Measurements from ENCODE around the gene PTCD2. TPM values are rescaled to one million over a fixed set of nuclear protein-coding genes. Genes with fewer than 3 reads are reported as not detected.
A peak's percentile ranks its signal among the peaks of the same experiment; 100 is the strongest.
"Not testable (repeated sequence)": the region's sequence is repeated elsewhere in the genome, so short reads cannot be mapped to it uniquely, and the experiment has no call there.

The PTCD2 gene
- total RNA-seq, 4 donors from 2014 or later = 1.5 to 9.5 (median 2.9) TPM

- intact Hi-C loops (cut with DNase I; ENCODE audit: low total_unique reads) = loop anchor here (5.0 kb wide), 1 partner anchor 527 kb away; no protein-coding TSS in a partner anchor
- H3K27me3 ChIP-seq = no peaks in the 10 kb centered on the region
- no peak for DNase-seq
- H3K4me1 ChIP-seq = peaks cover 0 to 21% (median 6%) of the 10 kb centered on the region in 4 donors
- WGBS, 2 donors (ENCODE audit: low coverage in 1 of 2) = 63 to 73% methylated on average over 4 to 6 of the region's 6 CpGs
- H3K27ac ChIP-seq = peak overlapping the region; percentile 96 to 98 (median 98)
- H3K36me3 ChIP-seq = peaks cover 0 to 13% (median 3%) of the 10 kb centered on the region in 4 donors
- H3K9me3 ChIP-seq = no peaks in the 10 kb centered on the region
- no peak overlapping the region for H3K4me3 ChIP-seq
- TF ChIP-seq EP300 (IDR thresholded peaks at IDR 0.05; ENCODE audit: low read depth) = no peak
- no peak for TF ChIP-seq POLR2AphosphoS5 (IDR thresholded peaks at IDR 0.05)
- no peak for TF ChIP-seq CTCF (IDR thresholded peaks at IDR 0.05)
- TF ChIP-seq POLR2A (IDR thresholded peaks at IDR 0.05) = no peak
- in situ Hi-C loops (cut with MboI; ENCODE audit: low pct_ligation_motif_present in 1 of 4, low pct_unique_long_range_greater_than_20kb in 1 of 4, low sequenced_read_pairs in 3 of 4) = loop anchor here in 3 of 4 donors (10.0 to 25.0 kb wide), 3 partner anchors 164 to 524 kb away; no protein-coding TSS in a partner anchor
Measured at GRCh38 chr5:72308853-72309191, 11.4 kb upstream of the PTCD2 start.

GRCh38 chr5:72313141-72313540, 7.0 kb upstream of the PTCD2 start:
- in situ Hi-C loops (cut with MboI; ENCODE audit: low pct_ligation_motif_present in 1 of 4, low pct_unique_long_range_greater_than_20kb in 1 of 4, low sequenced_read_pairs in 3 of 4) = loop anchor here in 2 of 4 donors (10.0 to 25.0 kb wide), 2 partner anchors 178 to 526 kb away; no protein-coding TSS in a partner anchor
- intact Hi-C loops (cut with DNase I; ENCODE audit: low total_unique reads) = no loop called here
- H3K36me3 ChIP-seq = peaks cover 0 to 17% (median 3%) of the 10 kb centered on the region in 4 donors
- no peaks in the 10 kb centered on the region for H3K27me3 ChIP-seq
- no peak overlapping the region for H3K4me3 ChIP-seq
- no peaks in the 10 kb centered on the region for H3K9me3 ChIP-seq
- 75 to 100% methylated on average over 1 of the region's 1 CpG for WGBS, 2 donors (ENCODE audit: low coverage in 1 of 2)
- H3K4me1 ChIP-seq = peaks cover 0 to 14% (median 6%) of the 10 kb centered on the region in 4 donors
- TF ChIP-seq CTCF (IDR thresholded peaks at IDR 0.05) (no peak), POLR2A (IDR thresholded peaks at IDR 0.05) (no peak), EP300 (IDR thresholded peaks at IDR 0.05; ENCODE audit: low read depth) (no peak), POLR2AphosphoS5 (IDR thresholded peaks at IDR 0.05) (no peak)
- no peak for DNase-seq
- H3K27ac ChIP-seq = no peak overlapping the region

- in situ Hi-C loops (cut with MboI; ENCODE audit: low pct_ligation_motif_present in 1 of 4, low pct_unique_long_range_greater_than_20kb in 1 of 4, low sequenced_read_pairs in 3 of 4) = loop anchor here in 2 of 4 donors (10.0 to 25.0 kb wide), 2 partner anchors 180 to 527 kb away; no protein-coding TSS in a partner anchor
- no peak for DNase-seq
- intact Hi-C loops (cut with DNase I; ENCODE audit: low total_unique reads) = no loop called here
Measured at GRCh38 chr5:72314571-72315172, 5.5 kb upstream of the PTCD2 start.

DNA sequence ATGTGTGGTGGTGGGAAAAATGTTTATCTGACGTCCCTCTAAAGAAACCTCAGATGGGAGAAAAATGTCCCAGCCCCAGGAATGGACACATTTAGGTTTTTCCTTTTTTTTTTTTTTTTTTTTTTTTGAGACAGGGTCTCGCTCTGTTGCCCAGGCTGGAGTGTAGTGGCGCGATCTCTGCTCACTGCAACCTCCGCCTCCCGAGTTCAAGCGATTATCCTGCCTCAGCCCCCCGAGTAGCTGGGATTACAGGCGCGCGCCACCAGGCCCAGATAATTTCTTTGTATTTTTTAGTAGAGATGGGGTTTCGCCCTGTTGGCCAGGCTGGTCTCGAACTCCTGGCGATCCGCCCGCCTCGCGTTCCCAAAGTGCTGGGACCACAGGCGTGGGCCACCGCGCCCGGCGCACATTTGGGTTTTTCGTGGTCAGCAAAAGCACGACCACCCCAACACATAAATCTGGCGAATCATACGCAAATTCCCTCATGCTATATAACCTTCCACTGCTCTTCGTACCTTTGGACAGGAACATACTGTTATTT, 668 bp upstream of the PTCD2 start:
- Histone ChIP-seq H3K27ac (peak overlapping the region; percentile 77 to 90 (median 82)), H3K4me3 (peak overlapping the region; percentile 53 to 83 (median 65)), H3K4me1 (peaks cover 0 to 32% (median 14%) of the 10 kb centered on the region in 4 donors)
- H3K36me3 ChIP-seq; intact Hi-C loops (cut with DNase I; ENCODE audit: low total_unique reads); H3K27me3 ChIP-seq; H3K9me3 ChIP-seq: not testable (repeated sequence)
- WGBS, 2 donors (ENCODE audit: low coverage in 1 of 2) = 5 to 49% methylated on average over 3 to 28 of the region's 28 CpGs
- in situ Hi-C loops (cut with MboI; ENCODE audit: low pct_ligation_motif_present in 1 of 4, low pct_unique_long_range_greater_than_20kb in 1 of 4, low sequenced_read_pairs in 3 of 4) = loop anchor here in 2 of 4 donors (10.0 to 25.0 kb wide), 2 partner anchors 185 to 532 kb away; no protein-coding TSS in a partner anchor
- peak; percentile 18 for DNase-seq

More at GRCh38 chr5:72314571-72315172, 5.5 kb upstream of the PTCD2 start:
- no peaks in the 10 kb centered on the region for H3K9me3 ChIP-seq
- no peak overlapping the region for H3K4me3 ChIP-seq
- WGBS, 2 donors (ENCODE audit: low coverage in 1 of 2) = 73 to 74% methylated on average over 3 of the region's 3 CpGs
- peaks cover 0 to 17% (median 3%) of the 10 kb centered on the region in 4 donors for H3K36me3 ChIP-seq
- H3K27me3 ChIP-seq = no peaks in the 10 kb centered on the region
- peaks cover 0 to 25% (median 8%) of the 10 kb centered on the region in 4 donors for H3K4me1 ChIP-seq
- H3K27ac ChIP-seq = no peak overlapping the region
- no peak for TF ChIP-seq EP300 (IDR thresholded peaks at IDR 0.05; ENCODE audit: low read depth)
- TF ChIP-seq POLR2AphosphoS5 (IDR thresholded peaks at IDR 0.05) = no peak
- TF ChIP-seq CTCF (IDR thresholded peaks at IDR 0.05) = no peak
- no peak for TF ChIP-seq POLR2A (IDR thresholded peaks at IDR 0.05)
